B cell (primary cell): ENCODE data around the gene XDH. TPM values are rescaled to one million over a fixed set of nuclear protein-coding genes. Genes with fewer than 3 reads are reported as not detected.

Source experiments
- ATAC-seq: fragments of 200-7000 bp; cut with Tn5 transposase; one replicate; pipeline ENCODE4 v1.10.0; 2021; ENCODE audit warnings: low read depth, mild to moderate bottlenecking, moderate number of reproducible peaks, moderate library complexity
- CTCF ChIA-PET: fragments of 350-600 bp; sonication (Branson Sonifier 250); formaldehyde crosslinking; loops from one replicate; lab custom pipeline; 2021; ENCODE audit warnings: antibody characterized with exemption, inconsistent platforms; lab: Charles Lee
- POLR2A ChIA-PET: fragments of 350-600 bp; sonication (Branson Sonifier 250); formaldehyde crosslinking; loops from one replicate; lab custom pipeline; 2021; ENCODE audit warnings: antibody characterized with exemption; lab: Charles Lee
- DNase-seq: peaks from one replicate; pipeline ENCODE4 v3.0.0; 2013
- H2AFZ ChIP-seq: 2 replicates; pipeline ENCODE4 v1.6.1; 2012; ENCODE audit warnings: mild to moderate bottlenecking, low read depth, low read length; ENCODE audit not compliant: insufficient read depth, poor library complexity, severe bottlenecking
- H3K27ac ChIP-seq, 2 donors: 1 replicate in 1 of 2; 2 replicates in 1 of 2; pipeline ENCODE4 v1.5.1; 2012 to 2013; ENCODE audit warnings: low read length in 2 of 2, mild to moderate bottlenecking in 2 of 2, moderate library complexity in 1 of 2
- H3K27me3 ChIP-seq, 4 experiments: fragments of 200-600 bp in 1 of 4; sonication (generic) in 1 of 4; replicated peaks in 1 of 4; 1 replicate in 2 of 4; 2 replicates in 2 of 4; pipeline versions ENCODE4 v1.6.1 to v1.7.0; 2013 to 2016; ENCODE audit warnings: low read length in 3 of 4, mild to moderate bottlenecking in 2 of 4, mixed read lengths in 1 of 4, moderate library complexity in 1 of 4; ENCODE audit not compliant: insufficient read depth in 4 of 4, control insufficient read depth in 3 of 4; ENCODE audit errors: control extremely low read depth in 1 of 4
- H3K36me3 ChIP-seq, 2 experiments: replicated peaks in 1 of 2; 1 replicate in 1 of 2; 2 replicates in 1 of 2; pipeline versions ENCODE4 v1.6.1 to v1.7.1; 2013; ENCODE audit warnings: low read length in 1 of 2; ENCODE audit not compliant: insufficient read depth in 2 of 2, control insufficient read depth in 1 of 2; ENCODE audit errors: control extremely low read depth in 1 of 2, extremely low read depth in 1 of 2
- H3K4me1 ChIP-seq, 2 donors: fragments of 200-600 bp in 1 of 2; sonication (generic) in 1 of 2; 1 replicate in 1 of 2; 2 replicates in 1 of 2; pipeline versions ENCODE4 v1.5.1 to v1.6.1; 2013 to 2017; ENCODE audit warnings: low read length in 2 of 2; ENCODE audit not compliant: control insufficient read depth in 2 of 2, insufficient read depth in 2 of 2
- H3K4me2 ChIP-seq: replicated peaks from 2 replicates; pipeline ENCODE3; 2012; ENCODE audit warnings: mild to moderate bottlenecking, low read depth, low read length; ENCODE audit not compliant: poor library complexity, severe bottlenecking
- H3K4me3 ChIP-seq, 5 experiments: fragments of 200-600 bp in 1 of 5; sonication (generic) in 1 of 5; 1 replicate in 3 of 5; 2 replicates in 2 of 5; pipeline versions ENCODE4 v1.5.1 to v1.7.0; 2011 to 2016; ENCODE audit warnings: low read length in 4 of 5, mild to moderate bottlenecking in 4 of 5, low read depth in 2 of 5, control low read depth in 1 of 5, moderate library complexity in 1 of 5; ENCODE audit not compliant: insufficient read depth in 1 of 5; ENCODE audit errors: control extremely low read depth in 1 of 5, extremely low read depth in 1 of 5
- H3K79me2 ChIP-seq: fragments of 200-600 bp; sonication (generic); one replicate; pipeline ENCODE4 v1.6.0; 2016; ENCODE audit warnings: low read length; ENCODE audit not compliant: control insufficient read depth, insufficient read depth
- H3K9ac ChIP-seq: fragments of 200-600 bp; sonication (generic); 2 replicates; pipeline ENCODE4 v1.6.1; 2017; ENCODE audit warnings: mild to moderate bottlenecking, low read length, moderate library complexity
- H3K9me3 ChIP-seq, 3 donors: one replicate each; pipeline versions ENCODE4 v1.6.1 to v1.7.1; 2013; ENCODE audit warnings: low read length in 2 of 3; ENCODE audit not compliant: control insufficient read depth in 2 of 3, insufficient read depth in 1 of 3; ENCODE audit errors: control extremely low read depth in 1 of 3
- H4K20me1 ChIP-seq: 2 replicates; pipeline ENCODE4 v1.6.0; 2012; ENCODE audit warnings: mild to moderate bottlenecking, low read length; ENCODE audit not compliant: insufficient read depth, control insufficient read depth, poor library complexity, severe bottlenecking
- H3K27ac Mint-ChIP-seq: one replicate; pipeline ENCODE4 v1.8.0; 2021; ENCODE audit warnings: mixed read lengths
- H3K27me3 Mint-ChIP-seq: one replicate; pipeline ENCODE4 v1.8.0; 2021; ENCODE audit warnings: mixed read lengths
- H3K4me1 Mint-ChIP-seq: one replicate; pipeline ENCODE4 v1.8.0; 2021; ENCODE audit warnings: mixed read lengths
- H3K4me3 Mint-ChIP-seq: one replicate; pipeline ENCODE4 v1.8.0; 2021; ENCODE audit warnings: mixed read lengths
- H3K9me3 Mint-ChIP-seq: one replicate; pipeline ENCODE4 v1.8.0; 2022; ENCODE audit warnings: mixed read lengths; ENCODE audit not compliant: insufficient read depth
- EZH2 ChIP-seq: IDR thresholded peaks from 2 replicates; pipeline ENCODE4 v1.6.1; 2012; ENCODE audit warnings: borderline replicate concordance, low read depth, mild to moderate bottlenecking, moderate library complexity, low read length; ENCODE audit not compliant: insufficient read depth, poor library complexity, severe bottlenecking
- WGBS: methylation state at CpG from one replicate; pipeline ENCODE4 v1.1.5; 2013; ENCODE audit warnings: missing lambda C conversion rate; ENCODE audit not compliant: insufficient coverage; 5-methylcytosine and 5-hydroxymethylcytosine counted together
- intact Hi-C: fragments of 100-400 bp; cut with micrococcal nuclease; formaldehyde crosslinking; loops from one replicate; pipeline ENCODE4 v1.10.0; 2022
- polyA plus RNA-seq: library from polyadenylated mRNA; depleted of rRNA; stranded (reverse); fragments of >200 nt; gene quantifications from 2 replicates; pipeline ENCODE4 v1.2.3, GENCODE V29; 2012
- total RNA-seq, 2 donors: library from RNA; stranded (reverse); fragments of 120-200 nt in 1 of 2; gene quantifications; 1 replicate in 1 of 2; 2 replicates in 1 of 2; pipeline versions ENCODE4 v1.2.3 to v1.2.4, GENCODE V29; 2013 to 2022
- TF ChIP-seq, protein P1 (sequence below): fragments of 200-600 bp; IDR thresholded peaks from one replicate; pipeline ENCODE4 v1.8.0; 2022; ENCODE audit warnings: antibody characterized with exemption, mild to moderate bottlenecking

The XDH gene
- total and polyA plus RNA-seq, 2 donors (not counting 1 experiment from before 2014, with no cell fraction given), result not detected

DNA sequence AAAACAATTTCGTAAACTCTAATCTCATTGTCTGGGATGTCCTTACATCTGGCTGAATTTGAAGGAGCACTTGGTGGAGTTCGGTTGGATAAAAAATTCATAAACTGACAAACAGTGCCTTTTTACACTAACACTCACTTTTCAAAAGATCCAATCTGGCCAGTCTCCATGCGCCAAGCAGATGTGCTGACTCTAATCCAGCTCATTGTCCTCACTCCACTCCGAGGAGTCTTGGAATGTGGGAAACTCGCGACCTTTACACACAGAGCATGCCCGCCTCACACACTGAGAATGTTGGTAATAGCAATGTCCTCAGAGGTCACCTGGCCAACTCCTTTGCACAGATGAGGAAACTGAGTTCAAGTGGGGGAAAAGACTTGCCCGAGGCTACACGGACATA lies 66.8 kb downstream of the XDH start:
- peaks cover 35% of the 10 kb centered on the region for H3K27me3 Mint-ChIP-seq
- Histone ChIP-seq H3K4me2 (no peak overlapping the region), H3K9ac (no peak overlapping the region), H3K9me3 (no peaks in the 10 kb centered on the region), H4K20me1 (no peaks in the 10 kb centered on the region), H3K27me3 (peaks cover 0 to 5% (median 0%) of the 10 kb centered on the region in 4 experiments), H2AFZ (no peak overlapping the region), H3K27ac (no peak overlapping the region), H3K79me2 (no peaks in the 10 kb centered on the region), H3K36me3 (no peaks in the 10 kb centered on the region), H3K4me3 (no peak overlapping the region), H3K4me1 (no peaks in the 10 kb centered on the region)
- ChIA-PET POLR2A (no interaction called here), CTCF (interaction anchor here (1.6 kb wide), 1 partner anchor 13 kb away, joined by 5 read pairs; no protein-coding TSS in a partner anchor)
- H3K4me3 Mint-ChIP-seq, result no peak overlapping the region
- DNase-seq (no peak), ATAC-seq (no peak)
- no peaks in the 10 kb centered on the region for H3K9me3 Mint-ChIP-seq
- TF ChIP-seq, protein P1, sequence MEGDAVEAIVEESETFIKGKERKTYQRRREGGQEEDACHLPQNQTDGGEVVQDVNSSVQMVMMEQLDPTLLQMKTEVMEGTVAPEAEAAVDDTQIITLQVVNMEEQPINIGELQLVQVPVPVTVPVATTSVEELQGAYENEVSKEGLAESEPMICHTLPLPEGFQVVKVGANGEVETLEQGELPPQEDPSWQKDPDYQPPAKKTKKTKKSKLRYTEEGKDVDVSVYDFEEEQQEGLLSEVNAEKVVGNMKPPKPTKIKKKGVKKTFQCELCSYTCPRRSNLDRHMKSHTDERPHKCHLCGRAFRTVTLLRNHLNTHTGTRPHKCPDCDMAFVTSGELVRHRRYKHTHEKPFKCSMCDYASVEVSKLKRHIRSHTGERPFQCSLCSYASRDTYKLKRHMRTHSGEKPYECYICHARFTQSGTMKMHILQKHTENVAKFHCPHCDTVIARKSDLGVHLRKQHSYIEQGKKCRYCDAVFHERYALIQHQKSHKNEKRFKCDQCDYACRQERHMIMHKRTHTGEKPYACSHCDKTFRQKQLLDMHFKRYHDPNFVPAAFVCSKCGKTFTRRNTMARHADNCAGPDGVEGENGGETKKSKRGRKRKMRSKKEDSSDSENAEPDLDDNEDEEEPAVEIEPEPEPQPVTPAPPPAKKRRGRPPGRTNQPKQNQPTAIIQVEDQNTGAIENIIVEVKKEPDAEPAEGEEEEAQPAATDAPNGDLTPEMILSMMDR, result no peak
- TF ChIP-seq EZH2, result no peak
- no peaks in the 10 kb centered on the region for H3K4me1 Mint-ChIP-seq
- H3K27ac Mint-ChIP-seq, result no peak overlapping the region
- 100% methylated on average over 2 of the region's 9 CpGs for WGBS
- intact Hi-C loops, result no loop called here

DNA sequence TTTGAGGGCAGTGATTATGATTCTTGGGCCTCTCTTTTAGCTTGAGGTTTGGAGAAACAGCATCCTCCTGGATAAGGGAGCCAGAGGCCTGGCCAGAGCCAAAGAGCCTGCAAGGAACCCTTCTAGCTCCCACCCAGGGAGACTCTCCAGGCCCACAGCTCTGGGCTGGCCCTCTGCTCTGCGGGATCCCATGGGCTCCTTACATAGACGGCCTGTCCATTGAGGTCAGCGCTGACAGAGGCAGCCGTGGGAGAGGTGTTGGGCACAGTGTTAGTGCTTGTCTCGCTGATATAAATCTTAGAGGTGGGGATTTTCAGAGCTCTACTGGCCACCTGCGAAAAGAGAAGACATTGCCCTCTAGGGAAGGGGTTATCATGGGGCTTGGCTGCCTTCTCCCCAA lies 67.2 kb downstream of the XDH start:
- H3K4me1 ChIP-seq, result no peaks in the 10 kb centered on the region
- H3K4me3 ChIP-seq, result no peak overlapping the region
- H3K4me1 Mint-ChIP-seq, result no peaks in the 10 kb centered on the region
- H3K27me3 ChIP-seq, result peaks cover 0 to under 1% (median 0%) of the 10 kb centered on the region in 4 experiments
- POLR2A ChIA-PET, result no interaction called here
- H3K9me3 Mint-ChIP-seq, result no peaks in the 10 kb centered on the region
- H3K36me3 ChIP-seq, result no peaks in the 10 kb centered on the region
- DNase-seq (no peak), ATAC-seq (no peak)
- no peaks in the 10 kb centered on the region for H3K79me2 ChIP-seq
- H3K4me3 Mint-ChIP-seq, result no peak overlapping the region
- 95% methylated on average over 6 of the region's 6 CpGs for WGBS
- CTCF ChIA-PET, result interaction anchor here (1.6 kb wide), 1 partner anchor 13 kb away, joined by 5 read pairs; no protein-coding TSS in a partner anchor
- H3K9ac ChIP-seq, result no peak overlapping the region
- intact Hi-C loops, result no loop called here
- H3K27ac Mint-ChIP-seq, result no peak overlapping the region
- no peaks in the 10 kb centered on the region for H4K20me1 ChIP-seq
- H2AFZ ChIP-seq, result no peak overlapping the region
- no peak overlapping the region for H3K4me2 ChIP-seq
- TF ChIP-seq, protein P1, result no peak
- no peak for TF ChIP-seq EZH2
- peaks cover 32% of the 10 kb centered on the region for H3K27me3 Mint-ChIP-seq
- H3K27ac ChIP-seq, result no peak overlapping the region
- H3K9me3 ChIP-seq, result no peaks in the 10 kb centered on the region
